ENCODE data around the gene ESRRG. TPM values are rescaled to one million over a fixed set of nuclear protein-coding genes. Genes with fewer than 3 reads are reported as not detected.

The ESRRG gene
- total RNA-seq, 1 donor from 2014 or later = 1.5 TPM

DNA sequence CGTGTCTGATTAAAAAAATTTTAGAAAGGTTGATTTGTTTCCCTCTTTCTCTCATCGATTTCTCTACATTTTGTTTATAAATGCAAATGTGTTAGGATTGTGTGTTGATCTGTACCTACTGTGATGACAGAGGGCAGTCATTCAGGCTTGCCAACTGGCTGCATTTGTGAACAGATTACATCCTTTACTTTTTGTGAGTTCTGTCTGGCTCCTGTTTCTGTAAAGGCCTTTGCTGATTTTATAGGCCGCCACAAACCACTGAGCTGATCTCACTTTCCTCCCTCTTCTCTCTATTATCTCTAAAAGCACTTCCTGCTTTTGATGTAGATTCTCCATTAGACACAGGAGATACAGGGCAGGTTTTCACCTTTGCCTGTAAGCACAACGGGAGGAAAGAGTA is 106.8 kb downstream of the ESRRG start:
- H3K4me1 Mint-ChIP-seq = peaks cover 12% of the 10 kb centered on the region
- H3K27me3 Mint-ChIP-seq (ENCODE audit: low read depth) = no peaks in the 10 kb centered on the region
- DNase-seq (ENCODE audit: low read depth, low spot score) = no peak
- H3K27ac Mint-ChIP-seq (ENCODE audit: unreplicated experiment) = no peak overlapping the region
- H3K4me3 Mint-ChIP-seq = no peak overlapping the region
- no peaks in the 10 kb centered on the region for H3K36me3 Mint-ChIP-seq (ENCODE audit: low read depth)
- no peaks in the 10 kb centered on the region for H3K9me3 Mint-ChIP-seq
- TF ChIP-seq, protein P1, sequence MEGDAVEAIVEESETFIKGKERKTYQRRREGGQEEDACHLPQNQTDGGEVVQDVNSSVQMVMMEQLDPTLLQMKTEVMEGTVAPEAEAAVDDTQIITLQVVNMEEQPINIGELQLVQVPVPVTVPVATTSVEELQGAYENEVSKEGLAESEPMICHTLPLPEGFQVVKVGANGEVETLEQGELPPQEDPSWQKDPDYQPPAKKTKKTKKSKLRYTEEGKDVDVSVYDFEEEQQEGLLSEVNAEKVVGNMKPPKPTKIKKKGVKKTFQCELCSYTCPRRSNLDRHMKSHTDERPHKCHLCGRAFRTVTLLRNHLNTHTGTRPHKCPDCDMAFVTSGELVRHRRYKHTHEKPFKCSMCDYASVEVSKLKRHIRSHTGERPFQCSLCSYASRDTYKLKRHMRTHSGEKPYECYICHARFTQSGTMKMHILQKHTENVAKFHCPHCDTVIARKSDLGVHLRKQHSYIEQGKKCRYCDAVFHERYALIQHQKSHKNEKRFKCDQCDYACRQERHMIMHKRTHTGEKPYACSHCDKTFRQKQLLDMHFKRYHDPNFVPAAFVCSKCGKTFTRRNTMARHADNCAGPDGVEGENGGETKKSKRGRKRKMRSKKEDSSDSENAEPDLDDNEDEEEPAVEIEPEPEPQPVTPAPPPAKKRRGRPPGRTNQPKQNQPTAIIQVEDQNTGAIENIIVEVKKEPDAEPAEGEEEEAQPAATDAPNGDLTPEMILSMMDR (conservative IDR thresholded peaks at IDR 0.05) = no peak

DNA sequence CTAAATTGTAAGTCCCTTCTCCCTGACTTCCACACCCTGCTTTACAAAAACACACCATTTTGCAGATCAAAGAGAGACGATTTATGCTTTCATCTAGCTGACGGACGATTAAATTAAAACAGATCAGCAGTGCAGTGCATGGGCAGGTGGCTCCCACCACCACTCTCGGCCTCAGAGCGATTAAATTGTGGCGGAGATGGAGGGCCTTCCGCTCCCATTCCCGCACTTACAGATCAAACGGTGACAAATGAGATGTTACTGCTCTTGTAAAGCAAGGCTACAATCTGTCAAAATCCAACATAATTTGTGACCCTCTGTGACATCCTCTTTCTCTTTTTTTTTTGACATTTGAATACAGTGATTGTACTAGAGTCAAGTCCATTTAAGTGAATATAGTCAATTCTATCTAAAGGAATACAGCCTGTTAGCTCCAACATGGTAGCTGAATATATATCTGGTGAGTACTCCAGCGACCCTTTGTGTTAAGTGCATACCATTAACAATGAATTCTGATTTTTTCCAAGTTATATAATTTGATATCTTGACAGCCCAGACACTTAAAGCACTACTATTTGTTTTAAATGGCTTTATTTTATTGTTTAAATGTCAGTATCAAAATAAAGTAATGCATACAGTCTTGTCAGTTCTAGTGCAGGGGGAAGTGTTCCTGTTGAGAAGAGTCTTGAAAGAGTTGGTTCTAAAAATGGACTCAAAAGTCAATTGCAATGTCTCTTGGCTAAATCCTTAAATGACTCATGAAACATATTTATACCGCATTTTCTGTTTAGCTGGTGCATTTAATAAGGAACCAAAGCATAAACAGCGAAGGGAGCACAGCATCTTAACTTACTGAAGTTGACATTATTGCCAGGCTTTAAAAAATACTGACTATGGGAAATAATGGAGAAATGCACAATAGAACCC is 109.0 kb downstream of the ESRRG start:
- no peaks in the 10 kb centered on the region for H3K36me3 Mint-ChIP-seq (ENCODE audit: low read depth)
- no peak overlapping the region for H3K4me3 Mint-ChIP-seq
- H3K9me3 Mint-ChIP-seq = no peaks in the 10 kb centered on the region
- peaks cover 12% of the 10 kb centered on the region for H3K4me1 Mint-ChIP-seq
- H3K27me3 Mint-ChIP-seq (ENCODE audit: low read depth) = no peaks in the 10 kb centered on the region
- no peak for DNase-seq (ENCODE audit: low read depth, low spot score)
- TF ChIP-seq, protein P1 (conservative IDR thresholded peaks at IDR 0.05) = no peak
- peak overlapping the region; percentile 11 for H3K27ac Mint-ChIP-seq (ENCODE audit: unreplicated experiment)

DNA sequence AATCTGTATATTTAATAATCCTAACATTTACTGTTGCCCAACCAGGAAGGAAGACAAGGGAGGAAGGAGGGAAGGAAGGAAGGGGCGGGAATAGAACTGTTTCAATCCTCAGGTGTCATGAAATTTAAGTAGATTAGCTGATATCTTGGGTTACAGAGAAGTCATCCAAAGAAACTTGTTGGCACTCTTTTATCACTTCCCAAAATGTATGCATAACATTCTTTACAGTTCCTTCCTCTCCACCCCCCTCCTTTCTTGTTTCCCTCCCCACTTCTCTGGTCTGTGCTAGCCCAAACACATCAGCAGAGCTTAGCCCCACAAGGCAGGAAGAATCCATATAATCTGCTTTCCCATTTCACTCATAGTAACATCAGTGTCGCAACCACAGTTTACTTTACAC is 110.9 kb downstream of the ESRRG start:
- Mint-ChIP-seq H3K36me3 (ENCODE audit: low read depth) (no peaks in the 10 kb centered on the region), H3K4me3 (no peak overlapping the region), H3K27ac (ENCODE audit: unreplicated experiment) (no peak overlapping the region), H3K27me3 (ENCODE audit: low read depth) (no peaks in the 10 kb centered on the region), H3K9me3 (no peaks in the 10 kb centered on the region), H3K4me1 (peaks cover 15% of the 10 kb centered on the region)
- DNase-seq (ENCODE audit: low read depth, low spot score) = no peak
- TF ChIP-seq, protein P1 (conservative IDR thresholded peaks at IDR 0.05) = no peak

DNA sequence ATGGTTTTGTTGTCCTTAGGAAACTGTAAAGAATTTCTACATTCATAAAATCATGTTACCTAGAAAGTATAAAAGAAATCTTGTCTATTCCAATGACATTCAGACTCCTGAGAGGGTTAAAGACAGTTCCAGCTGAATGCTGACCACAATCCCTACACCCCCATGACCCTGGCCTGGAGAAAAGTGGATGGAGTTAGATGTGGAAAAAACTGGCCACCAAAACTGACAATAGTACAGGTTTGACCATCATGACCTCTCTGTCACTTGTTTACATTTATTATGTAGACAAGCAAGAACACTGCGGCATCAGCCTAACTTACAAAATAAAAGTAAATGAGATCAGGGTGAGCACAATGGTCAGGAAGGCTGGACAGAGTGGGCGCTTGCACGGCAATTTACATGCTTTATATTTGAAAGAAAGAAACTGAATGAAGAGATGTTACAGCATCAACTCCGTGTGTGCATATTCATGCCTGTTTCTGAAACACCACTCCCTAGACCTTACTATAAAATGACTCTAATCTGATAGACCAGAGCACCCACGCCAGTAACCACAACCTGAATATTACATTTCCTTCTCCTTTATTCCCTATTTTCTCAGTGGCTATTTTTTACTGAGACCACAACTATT is 116.0 kb downstream of the ESRRG start:
- Mint-ChIP-seq H3K36me3 (ENCODE audit: low read depth) (no peaks in the 10 kb centered on the region), H3K27ac (ENCODE audit: unreplicated experiment) (no peak overlapping the region), H3K4me1 (peaks cover 15% of the 10 kb centered on the region), H3K9me3 (no peaks in the 10 kb centered on the region), H3K27me3 (ENCODE audit: low read depth) (no peaks in the 10 kb centered on the region), H3K4me3 (no peak overlapping the region)
- DNase-seq (ENCODE audit: low read depth, low spot score) = no peak
- TF ChIP-seq, protein P1 (conservative IDR thresholded peaks at IDR 0.05) = no peak

DNA sequence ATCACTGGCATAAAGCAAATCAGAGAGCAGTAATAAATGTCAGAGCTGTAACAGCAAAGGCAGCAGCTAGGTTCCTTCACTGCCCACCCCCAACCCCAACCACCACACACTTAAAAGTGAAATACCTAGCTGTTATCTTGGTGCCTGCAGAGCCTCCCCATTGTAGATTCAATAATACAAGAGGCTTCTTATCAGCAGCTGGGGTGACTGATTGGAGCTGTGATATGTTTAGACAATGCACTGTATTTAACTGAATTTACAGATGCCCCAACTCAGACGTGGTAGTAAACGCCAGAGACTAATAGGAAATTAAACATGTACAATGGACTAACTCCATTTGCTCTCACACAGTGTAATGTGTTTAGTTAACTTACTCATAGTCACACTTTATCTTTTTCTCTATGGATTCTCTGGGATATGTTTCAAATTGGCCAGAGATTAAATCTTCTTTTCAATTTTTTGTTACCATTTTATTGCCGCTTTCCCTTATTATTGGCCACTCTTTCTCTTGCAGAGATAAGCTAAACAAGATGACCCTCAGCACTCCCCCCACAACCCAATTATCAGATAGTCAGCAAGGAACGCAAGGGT is 117.1 kb downstream of the ESRRG start:
- Mint-ChIP-seq H3K27ac (ENCODE audit: unreplicated experiment) (no peak overlapping the region), H3K4me1 (peaks cover 22% of the 10 kb centered on the region), H3K36me3 (ENCODE audit: low read depth) (no peaks in the 10 kb centered on the region), H3K9me3 (no peaks in the 10 kb centered on the region), H3K27me3 (ENCODE audit: low read depth) (no peaks in the 10 kb centered on the region), H3K4me3 (no peak overlapping the region)
- TF ChIP-seq, protein P1 (conservative IDR thresholded peaks at IDR 0.05) = no peak
- DNase-seq (ENCODE audit: low read depth, low spot score) = no peak

Data from neural crest cell (in vitro differentiated cells).